HEK293 (cell line): ENCODE data around the gene LOXL1.

Experiments used
- KLF1 ChIP-seq: fragments of 450-650 bp; formaldehyde crosslinking; IDR thresholded peaks from 2 replicates; pipeline ENCODE4 v1.5.1; 2016; ENCODE audit warnings: missing biosample characterization, missing genetic modification characterization
- KLF9 ChIP-seq: fragments of 450-650 bp; formaldehyde crosslinking; IDR thresholded peaks from 2 replicates; pipeline ENCODE4 v1.5.1; 2016; ENCODE audit warnings: missing biosample characterization, missing genetic modification characterization, low read depth
- TCF7L2 ChIP-seq: IDR thresholded peaks from 2 replicates; pipeline ENCODE4 v1.6.1; 2011; ENCODE audit warnings: low read depth, mild to moderate bottlenecking, inconsistent platforms, low read length, moderate library complexity, borderline replicate concordance
- WT1 ChIP-seq: fragments of 450-650 bp; formaldehyde crosslinking; IDR thresholded peaks from 2 replicates; pipeline ENCODE4 v1.5.1; 2016; ENCODE audit warnings: missing biosample characterization, missing genetic modification characterization
- ZFP3 ChIP-seq: fragments of 450-650 bp; formaldehyde crosslinking; IDR thresholded peaks from 2 replicates; pipeline ENCODE4 v1.5.1; 2016; ENCODE audit warnings: low read depth, missing biosample characterization, missing genetic modification characterization
- ZFP37 ChIP-seq: fragments of 450-650 bp; formaldehyde crosslinking; IDR thresholded peaks from 2 replicates; pipeline ENCODE4 v1.5.1; 2016; ENCODE audit warnings: missing biosample characterization, missing genetic modification characterization
- ZFP69B ChIP-seq: fragments of 450-650 bp; formaldehyde crosslinking; IDR thresholded peaks from 2 replicates; pipeline ENCODE4 v1.5.1; 2016; ENCODE audit warnings: missing biosample characterization, missing genetic modification characterization
- ZIC2 ChIP-seq: fragments of 450-650 bp; formaldehyde crosslinking; IDR thresholded peaks from 2 replicates; pipeline ENCODE4 v1.5.1; 2016; ENCODE audit warnings: missing biosample characterization, missing genetic modification characterization
- ZNF155 ChIP-seq: fragments of 450-650 bp; formaldehyde crosslinking; IDR thresholded peaks from 2 replicates; pipeline ENCODE4 v1.5.1; 2016; ENCODE audit warnings: missing biosample characterization, missing genetic modification characterization
- ZNF169 ChIP-seq: fragments of 450-650 bp; formaldehyde crosslinking; IDR thresholded peaks from 2 replicates; pipeline ENCODE4 v1.5.1; 2016; ENCODE audit warnings: missing biosample characterization, missing genetic modification characterization
- ZNF184 ChIP-seq: fragments of 450-650 bp; IDR thresholded peaks from 2 replicates; pipeline ENCODE4 v1.5.1; 2018; ENCODE audit warnings: missing biosample characterization, mild to moderate bottlenecking, missing genetic modification characterization
- ZNF202 ChIP-seq: fragments of 450-650 bp; formaldehyde crosslinking; IDR thresholded peaks from 2 replicates; pipeline ENCODE4 v1.5.1; 2016; ENCODE audit warnings: missing biosample characterization, missing genetic modification characterization, borderline replicate concordance
- ZNF211 ChIP-seq: fragments of 450-650 bp; formaldehyde crosslinking; IDR thresholded peaks from 2 replicates; pipeline ENCODE4 v1.5.1; 2016; ENCODE audit warnings: low read depth, missing biosample characterization, missing genetic modification characterization
- ZNF239 ChIP-seq: fragments of 450-650 bp; formaldehyde crosslinking; IDR thresholded peaks from 2 replicates; pipeline ENCODE4 v1.5.1; 2016; ENCODE audit warnings: missing biosample characterization, missing genetic modification characterization
- ZNF274 ChIP-seq, 2 experiments: fragments of 200-500 bp in 1 of 2; fragments of 450-650 bp in 1 of 2; sonication (Bioruptor generic) in 1 of 2; formaldehyde crosslinking in 1 of 2; IDR thresholded peaks; 2 replicates each; pipeline versions ENCODE4 v1.5.1 to v1.6.1; 2014 to 2016; ENCODE audit warnings: borderline replicate concordance in 1 of 2, inconsistent platforms in 1 of 2, low read length in 1 of 2, missing biosample characterization in 1 of 2, missing genetic modification characterization in 1 of 2
- ZNF324 ChIP-seq: fragments of 450-650 bp; formaldehyde crosslinking; IDR thresholded peaks from 2 replicates; pipeline ENCODE4 v1.5.1; 2016; ENCODE audit warnings: missing biosample characterization, missing genetic modification characterization
- ZNF341 ChIP-seq: fragments of 450-650 bp; formaldehyde crosslinking; IDR thresholded peaks from 2 replicates; pipeline ENCODE4; 2016; ENCODE audit warnings: low read depth, missing biosample characterization, missing genetic modification characterization
- ZNF394 ChIP-seq: fragments of 450-650 bp; formaldehyde crosslinking; IDR thresholded peaks from 2 replicates; pipeline ENCODE4 v1.5.1; 2016; ENCODE audit warnings: missing biosample characterization, missing genetic modification characterization, mild to moderate bottlenecking, moderate library complexity, borderline replicate concordance
- ZNF398 ChIP-seq: fragments of 450-650 bp; formaldehyde crosslinking; IDR thresholded peaks from 2 replicates; pipeline ENCODE4 v1.5.1; 2017; ENCODE audit warnings: missing biosample characterization, missing genetic modification characterization
- ZNF404 ChIP-seq: fragments of 450-650 bp; formaldehyde crosslinking; IDR thresholded peaks from 2 replicates; pipeline ENCODE4 v1.5.1; 2017; ENCODE audit warnings: missing biosample characterization, missing genetic modification characterization
- ZNF433 ChIP-seq: fragments of 450-650 bp; formaldehyde crosslinking; IDR thresholded peaks from 2 replicates; pipeline ENCODE4 v1.5.1; 2016; ENCODE audit warnings: missing biosample characterization, missing genetic modification characterization, low read depth
- ZNF549 ChIP-seq: fragments of 450-650 bp; IDR thresholded peaks from 2 replicates; pipeline ENCODE4 v1.5.1; 2018; ENCODE audit warnings: missing biosample characterization, missing genetic modification characterization, mild to moderate bottlenecking, inconsistent platforms, moderate library complexity
- ZNF571 ChIP-seq: fragments of 450-650 bp; formaldehyde crosslinking; IDR thresholded peaks from 2 replicates; pipeline ENCODE4 v1.5.0; 2017; ENCODE audit warnings: missing biosample characterization, missing genetic modification characterization
- ZNF580 ChIP-seq: fragments of 450-650 bp; formaldehyde crosslinking; IDR thresholded peaks from 2 replicates; pipeline ENCODE4 v1.5.1; 2016; ENCODE audit warnings: missing biosample characterization, missing genetic modification characterization
- ZNF626 ChIP-seq: fragments of 450-650 bp; sonication (Bioruptor Pico); formaldehyde crosslinking; IDR thresholded peaks from 2 replicates; pipeline ENCODE4 v1.5.1; 2018; ENCODE audit warnings: missing biosample characterization, missing genetic modification characterization, inconsistent platforms
- ZNF768 ChIP-seq: fragments of 450-650 bp; formaldehyde crosslinking; IDR thresholded peaks from 2 replicates; pipeline ENCODE4 v1.5.1; 2018; ENCODE audit warnings: missing biosample characterization, mild to moderate bottlenecking, missing genetic modification characterization
- ZNF777 ChIP-seq: fragments of 450-650 bp; formaldehyde crosslinking; IDR thresholded peaks from 2 replicates; pipeline ENCODE4 v1.5.1; 2017; ENCODE audit warnings: missing biosample characterization, missing genetic modification characterization, borderline replicate concordance
- ZNF837 ChIP-seq: fragments of 450-650 bp; formaldehyde crosslinking; IDR thresholded peaks from 2 replicates; pipeline ENCODE4 v1.5.1; 2016; ENCODE audit warnings: missing biosample characterization, missing genetic modification characterization
- TF ChIP-seq, protein P1 (sequence below): fragments of 450-650 bp; formaldehyde crosslinking; IDR thresholded peaks from 2 replicates; pipeline ENCODE4 v1.5.1; 2016; ENCODE audit warnings: missing biosample characterization, missing genetic modification characterization, borderline replicate concordance
- TF ChIP-seq, protein P2 (sequence below): fragments of 450-650 bp; formaldehyde crosslinking; IDR thresholded peaks from 2 replicates; pipeline ENCODE4 v1.5.1; 2016; ENCODE audit warnings: missing biosample characterization, missing genetic modification characterization
- TF ChIP-seq, protein P3 (sequence below): fragments of 450-650 bp; formaldehyde crosslinking; IDR thresholded peaks from 2 replicates; pipeline ENCODE4 v1.5.1; 2016; ENCODE audit warnings: missing biosample characterization, missing genetic modification characterization

Gene LOXL1

DNA sequence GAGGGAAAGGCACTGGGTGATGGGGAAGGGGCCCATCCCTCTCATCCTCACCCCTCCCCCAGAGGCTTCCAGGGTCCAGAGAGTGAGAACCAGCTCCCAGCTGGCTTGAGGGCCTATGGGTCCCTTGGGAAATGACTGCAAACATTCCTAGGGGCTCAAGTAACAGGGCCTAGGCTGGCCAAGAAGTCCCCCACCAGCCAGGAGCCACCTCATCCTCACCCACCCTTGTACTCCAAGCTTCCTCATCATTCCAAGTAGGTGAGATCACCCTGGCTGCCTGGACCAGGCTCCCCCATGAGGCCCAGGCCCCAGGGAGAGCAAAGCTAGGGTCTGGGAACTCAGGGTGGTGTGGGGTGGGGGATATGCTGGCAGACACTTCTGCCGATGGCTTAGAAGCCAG, 14.8 kb downstream of the LOXL1 start (continued):
- TF ChIP-seq, protein P1, sequence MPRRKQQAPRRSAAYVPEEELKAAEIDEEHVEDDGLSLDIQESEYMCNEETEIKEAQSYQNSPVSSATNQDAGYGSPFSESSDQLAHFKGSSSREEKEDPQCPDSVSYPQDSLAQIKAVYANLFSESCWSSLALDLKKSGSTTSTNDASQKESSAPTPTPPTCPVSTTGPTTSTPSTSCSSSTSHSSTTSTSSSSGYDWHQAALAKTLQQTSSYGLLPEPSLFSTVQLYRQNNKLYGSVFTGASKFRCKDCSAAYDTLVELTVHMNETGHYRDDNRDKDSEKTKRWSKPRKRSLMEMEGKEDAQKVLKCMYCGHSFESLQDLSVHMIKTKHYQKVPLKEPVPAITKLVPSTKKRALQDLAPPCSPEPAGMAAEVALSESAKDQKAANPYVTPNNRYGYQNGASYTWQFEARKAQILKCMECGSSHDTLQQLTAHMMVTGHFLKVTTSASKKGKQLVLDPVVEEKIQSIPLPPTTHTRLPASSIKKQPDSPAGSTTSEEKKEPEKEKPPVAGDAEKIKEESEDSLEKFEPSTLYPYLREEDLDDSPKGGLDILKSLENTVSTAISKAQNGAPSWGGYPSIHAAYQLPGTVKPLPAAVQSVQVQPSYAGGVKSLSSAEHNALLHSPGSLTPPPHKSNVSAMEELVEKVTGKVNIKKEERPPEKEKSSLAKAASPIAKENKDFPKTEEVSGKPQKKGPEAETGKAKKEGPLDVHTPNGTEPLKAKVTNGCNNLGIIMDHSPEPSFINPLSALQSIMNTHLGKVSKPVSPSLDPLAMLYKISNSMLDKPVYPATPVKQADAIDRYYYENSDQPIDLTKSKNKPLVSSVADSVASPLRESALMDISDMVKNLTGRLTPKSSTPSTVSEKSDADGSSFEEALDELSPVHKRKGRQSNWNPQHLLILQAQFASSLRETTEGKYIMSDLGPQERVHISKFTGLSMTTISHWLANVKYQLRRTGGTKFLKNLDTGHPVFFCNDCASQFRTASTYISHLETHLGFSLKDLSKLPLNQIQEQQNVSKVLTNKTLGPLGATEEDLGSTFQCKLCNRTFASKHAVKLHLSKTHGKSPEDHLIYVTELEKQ (tag by site-specific recombination) = no peak
- TF ChIP-seq KLF9 (tag by site-specific recombination) (no peak), ZFP3 (tag by site-specific recombination) (no peak), WT1 (tag by site-specific recombination) (no peak), ZNF626 (tag by site-specific recombination) (no peak), ZNF837 (tag by site-specific recombination) (no peak), ZNF394 (peak; percentile 24; the same call in 1 of the 2 replicates), ZNF324 (tag by site-specific recombination) (0 out of 2 replicates have a peak, but pooled peaks have one; percentile 43), ZNF768 (tag by site-specific recombination) (no peak), ZNF169 (tag by site-specific recombination) (no peak), ZNF777 (no peak), ZNF211 (no peak), ZIC2 (tag by site-specific recombination) (no peak), ZNF155 (no peak), ZFP37 (0 out of 2 replicates have a peak, but pooled peaks have one; percentile 37), ZNF433 (tag by site-specific recombination) (no peak), ZNF202 (tag by site-specific recombination) (no peak), ZNF274 (IDR thresholded peaks at IDR 0.05; ENCODE audit: low read length) (no peak), ZNF274 (tag by site-specific recombination; IDR thresholded peaks at IDR 0.05; ENCODE audit: borderline replicate concordance) (no peak), ZNF571 (tag by site-specific recombination) (no peak), ZFP69B (tag by site-specific recombination) (no peak; the same call in 1 of the 2 replicates), ZNF184 (0 out of 2 replicates have a peak, but pooled peaks have one; percentile 17), ZNF341 (no peak), TCF7L2 (no peak), ZNF398 (peak; percentile 79), ZNF404 (tag by site-specific recombination) (no peak), ZNF549 (tag by site-specific recombination) (no peak), ZNF580 (tag by site-specific recombination) (no peak), KLF1 (tag by site-specific recombination) (peak; percentile 15; the same call in 1 of the 2 replicates), ZNF239 (no peak)
- TF ChIP-seq, protein P2, sequence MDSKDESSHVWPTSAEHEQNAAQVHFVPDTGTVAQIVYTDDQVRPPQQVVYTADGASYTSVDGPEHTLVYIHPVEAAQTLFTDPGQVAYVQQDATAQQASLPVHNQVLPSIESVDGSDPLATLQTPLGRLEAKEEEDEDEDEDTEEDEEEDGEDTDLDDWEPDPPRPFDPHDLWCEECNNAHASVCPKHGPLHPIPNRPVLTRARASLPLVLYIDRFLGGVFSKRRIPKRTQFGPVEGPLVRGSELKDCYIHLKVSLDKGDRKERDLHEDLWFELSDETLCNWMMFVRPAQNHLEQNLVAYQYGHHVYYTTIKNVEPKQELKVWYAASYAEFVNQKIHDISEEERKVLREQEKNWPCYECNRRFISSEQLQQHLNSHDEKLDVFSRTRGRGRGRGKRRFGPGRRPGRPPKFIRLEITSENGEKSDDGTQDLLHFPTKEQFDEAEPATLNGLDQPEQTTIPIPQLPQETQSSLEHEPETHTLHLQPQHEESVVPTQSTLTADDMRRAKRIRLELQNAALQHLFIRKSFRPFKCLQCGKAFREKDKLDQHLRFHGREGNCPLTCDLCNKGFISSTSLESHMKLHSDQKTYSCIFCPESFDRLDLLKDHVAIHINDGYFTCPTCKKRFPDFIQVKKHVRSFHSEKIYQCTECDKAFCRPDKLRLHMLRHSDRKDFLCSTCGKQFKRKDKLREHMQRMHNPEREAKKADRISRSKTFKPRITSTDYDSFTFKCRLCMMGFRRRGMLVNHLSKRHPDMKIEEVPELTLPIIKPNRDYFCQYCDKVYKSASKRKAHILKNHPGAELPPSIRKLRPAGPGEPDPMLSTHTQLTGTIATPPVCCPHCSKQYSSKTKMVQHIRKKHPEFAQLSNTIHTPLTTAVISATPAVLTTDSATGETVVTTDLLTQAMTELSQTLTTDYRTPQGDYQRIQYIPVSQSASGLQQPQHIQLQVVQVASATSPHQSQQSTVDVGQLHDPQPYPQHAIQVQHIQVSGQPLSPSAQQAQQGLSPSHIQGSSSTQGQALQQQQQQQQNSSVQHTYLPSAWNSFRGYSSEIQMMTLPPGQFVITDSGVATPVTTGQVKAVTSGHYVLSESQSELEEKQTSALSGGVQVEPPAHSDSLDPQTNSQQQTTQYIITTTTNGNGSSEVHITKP (tag by site-specific recombination) = peak; percentile 88
- TF ChIP-seq, protein P3, sequence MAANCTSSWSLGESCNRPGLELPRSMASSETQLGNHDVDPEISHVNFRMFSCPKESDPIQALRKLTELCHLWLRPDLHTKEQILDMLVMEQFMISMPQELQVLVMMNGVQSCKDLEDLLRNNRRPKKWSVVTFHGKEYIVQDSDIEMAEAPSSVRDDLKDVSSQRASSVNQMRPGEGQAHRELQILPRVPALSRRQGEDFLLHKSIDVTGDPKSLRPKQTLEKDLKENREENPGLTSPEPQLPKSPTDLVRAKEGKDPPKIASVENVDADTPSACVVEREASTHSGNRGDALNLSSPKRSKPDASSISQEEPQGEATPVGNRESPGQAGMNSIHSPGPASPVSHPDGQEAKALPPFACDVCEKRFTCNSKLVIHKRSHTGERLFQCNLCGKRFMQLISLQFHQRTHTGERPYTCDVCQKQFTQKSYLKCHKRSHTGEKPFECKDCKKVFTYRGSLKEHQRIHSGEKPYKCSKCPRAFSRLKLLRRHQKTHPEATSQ (tag by site-specific recombination) = no peak
